Lung (tissue), 12 donors: ENCODE data around the gene SPPL2B. TPM values are rescaled to one million over a fixed set of nuclear protein-coding genes. Genes with fewer than 3 reads are reported as not detected.

Experiments
- ATAC-seq: fragments of 200-7000 bp; cut with Tn5 transposase; one replicate; pipeline ENCODE4 v1.9.1; 2020; ENCODE audit warnings: moderate number of reproducible peaks; ENCODE audit not compliant: insufficient read depth, low FRiP score
- DNase-seq, 3 donors: peaks; one replicate each; pipeline ENCODE4 v3.0.0-alpha.2; 2013 to 2017
- H3K27ac ChIP-seq, 2 donors: one replicate each; pipeline ENCODE4 v1.5.1; 2013; ENCODE audit warnings: mild to moderate bottlenecking in 2 of 2, moderate library complexity in 2 of 2, control low read depth in 1 of 2, inconsistent platforms in 1 of 2, low read depth in 1 of 2, low read length in 1 of 2
- H3K27me3 ChIP-seq, 3 donors: one replicate each; pipeline ENCODE4 v1.5.1; 2013; ENCODE audit warnings: low read length in 2 of 3; ENCODE audit not compliant: control insufficient read depth in 3 of 3, insufficient read depth in 3 of 3
- H3K36me3 ChIP-seq, 4 donors: one replicate each; pipeline ENCODE4 v1.5.1; 2013; ENCODE audit warnings: low read length in 4 of 4, mild to moderate bottlenecking in 1 of 4, moderate library complexity in 1 of 4; ENCODE audit not compliant: control insufficient read depth in 4 of 4, insufficient read depth in 4 of 4
- H3K4me1 ChIP-seq, 5 donors: one replicate each; pipeline ENCODE4 v1.5.1; 2013; ENCODE audit warnings: low read length in 5 of 5, mild to moderate bottlenecking in 2 of 5, moderate library complexity in 1 of 5; ENCODE audit not compliant: control insufficient read depth in 5 of 5, insufficient read depth in 5 of 5
- H3K4me3 ChIP-seq: one replicate; pipeline ENCODE4 v1.5.1; 2013; ENCODE audit warnings: mild to moderate bottlenecking, control low read depth, moderate library complexity
- H3K9ac ChIP-seq, 2 donors: one replicate each; pipeline ENCODE4 v1.5.1; 2013; ENCODE audit warnings: low read length in 2 of 2, control low read depth in 1 of 2; ENCODE audit not compliant: insufficient read depth in 1 of 2
- H3K9me3 ChIP-seq, 4 donors: one replicate each; pipeline ENCODE4 v1.5.1; 2013; ENCODE audit warnings: low read length in 3 of 4, mild to moderate bottlenecking in 1 of 4, moderate library complexity in 1 of 4; ENCODE audit not compliant: control insufficient read depth in 4 of 4, insufficient read depth in 3 of 4
- CTCF ChIP-seq: IDR thresholded peaks from 2 replicates; pipeline ENCODE4 v1.5.1; 2012; ENCODE audit warnings: mild to moderate bottlenecking; ENCODE audit errors: control extremely low read depth, extremely low read depth
- WGBS, 2 donors: extraction: QIAGEN DNeasy Blood & Tissue Kit; methylation state at CpG; one replicate each; pipeline ENCODE4 v1.1.7; 2013; 5-methylcytosine and 5-hydroxymethylcytosine counted together
- polyA plus RNA-seq, 2 donors: library from polyadenylated mRNA; stranded (reverse); fragments of 200-250 nt; gene quantifications; one replicate each; pipeline ENCODE4 v1.2.1, GENCODE V29; 2013
- total RNA-seq, 2 donors: library from RNA; depleted of rRNA in 1 of 2; stranded (reverse); fragments of >200 nt in 1 of 2; gene quantifications; one replicate each; pipeline ENCODE4 v1.2.1, GENCODE V29; 2014 to 2021
- donor health status: control.
- donor health status: control.
- donor health status: Bipolar disorder and iron deficiency.
- donor health status: healthy.
- donor health status: DM: yes; HTN: yes; CAD: no.

Gene SPPL2B
- total and polyA plus RNA-seq, 4 donors = 34.4 to 86.1 (median 48.8) TPM

DNA sequence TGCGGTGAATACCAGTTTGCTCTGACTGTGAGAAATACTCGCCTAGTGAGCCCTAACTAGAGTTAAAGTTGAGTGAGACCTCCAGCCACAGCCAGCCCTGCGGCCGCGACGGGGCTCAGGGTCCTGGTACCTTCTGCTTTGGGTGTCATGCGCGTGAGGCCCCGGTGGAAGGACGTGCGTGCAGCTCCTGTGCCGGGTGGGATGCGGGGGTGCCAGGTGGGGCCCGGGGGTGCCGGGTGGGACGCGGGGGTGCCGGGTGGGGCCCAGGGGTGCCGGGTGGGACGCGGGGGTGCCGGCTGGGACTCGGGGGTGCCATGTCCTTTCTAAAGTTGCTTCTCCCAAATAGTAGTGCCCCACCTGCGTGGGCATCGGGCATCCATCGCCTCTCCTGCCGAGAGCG is 23.1 kb downstream of the SPPL2B start:
- Histone ChIP-seq H3K9me3 (no peaks in the 10 kb centered on the region), H3K36me3 (peaks cover 0 to 41% (median 10%) of the 10 kb centered on the region in 4 donors), H3K27ac (no peak overlapping the region), H3K4me3 (no peak overlapping the region), H3K27me3 (no peaks in the 10 kb centered on the region), H3K9ac (no peak overlapping the region), H3K4me1 (no peaks in the 10 kb centered on the region)
- no peak for ATAC-seq
- 96 to 98% methylated on average over 28 of the region's 28 CpGs for WGBS, 2 donors
- no peak for DNase-seq
- no peak for TF ChIP-seq CTCF

DNA sequence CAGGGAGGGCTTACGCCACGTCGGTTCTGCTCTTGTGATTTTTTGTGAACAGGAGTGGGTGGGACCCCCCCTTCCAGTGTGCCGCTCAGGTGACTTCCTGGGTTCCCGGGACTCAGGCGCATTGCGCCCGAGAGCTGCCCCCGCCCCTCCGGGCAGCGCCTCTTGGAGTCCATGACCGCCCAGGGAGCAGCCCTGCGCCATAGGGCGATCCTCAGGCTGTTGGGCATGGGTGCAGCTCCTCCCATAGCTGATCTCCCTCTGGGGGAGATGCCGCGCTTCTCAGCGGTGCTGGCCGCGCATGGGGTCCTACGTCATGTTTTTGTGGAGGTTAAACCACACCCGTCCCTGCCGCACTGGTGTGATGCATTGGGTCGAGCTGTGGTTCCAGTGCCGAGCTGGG is 23.6 kb downstream of the SPPL2B start:
- H3K4me3 ChIP-seq = no peak overlapping the region
- H3K9me3 ChIP-seq = no peaks in the 10 kb centered on the region
- TF ChIP-seq CTCF = no peak
- H3K27ac ChIP-seq = no peak overlapping the region
- no peaks in the 10 kb centered on the region for H3K4me1 ChIP-seq
- no peaks in the 10 kb centered on the region for H3K27me3 ChIP-seq
- peaks cover 0 to 39% (median 10%) of the 10 kb centered on the region in 4 donors for H3K36me3 ChIP-seq
- 94 to 98% methylated on average over 24 of the region's 24 CpGs for WGBS, 2 donors
- H3K9ac ChIP-seq = no peak overlapping the region
- no peak for DNase-seq
- ATAC-seq = no peak

GRCh38 chr19:2353159-2353886 is 24.8 kb downstream of the SPPL2B start:
- 94% methylated on average over 41 to 45 of the region's 45 CpGs for WGBS, 2 donors
- no peak for ATAC-seq

More at GRCh38 chr19:2353159-2353886, 24.8 kb downstream of the SPPL2B start:
- no peak for DNase-seq
- H3K27me3 ChIP-seq = no peaks in the 10 kb centered on the region
- no peaks in the 10 kb centered on the region for H3K9me3 ChIP-seq
- no peak overlapping the region for H3K27ac ChIP-seq
- no peak overlapping the region for H3K4me3 ChIP-seq
- no peak overlapping the region for H3K9ac ChIP-seq
- peaks cover 0 to 39% (median 10%) of the 10 kb centered on the region in 4 donors for H3K36me3 ChIP-seq
- H3K4me1 ChIP-seq = no peaks in the 10 kb centered on the region
- no peak for TF ChIP-seq CTCF
